Endothelial cell of umbilical vein (primary cell): ENCODE measurements around the gene CD55. TPM values are rescaled to one million over a fixed set of nuclear protein-coding genes. Genes with fewer than 3 reads are reported as not detected.

ENCODE experiments used
- BruUV-seq: library from RNA; stranded (reverse); fragments of 400-500 nt; replicated peaks from 2 replicates; lab custom pipeline; 2021; lab: Mats Ljungman, UMichigan
- CTCF ChIA-PET: fragments of 300-600, 350-600 bp; sonication (Branson Sonifier 250); formaldehyde crosslinking; loops from one replicate; lab custom pipeline; 2021; ENCODE audit warnings: antibody characterized with exemption, inconsistent platforms; lab: Charles Lee
- POLR2A ChIA-PET: fragments of 300-600, 350-600 bp; sonication (Branson Sonifier 250); formaldehyde crosslinking; loops from one replicate; lab custom pipeline; 2021; ENCODE audit warnings: antibody characterized with exemption, inconsistent platforms; lab: Charles Lee
- DNase-seq: peaks from one replicate; pipeline ENCODE4 v3.0.0-alpha.2; 2011; ENCODE audit warnings: low read depth, low spot score
- FAIRE-seq: peaks from 2 replicates; lab custom pipeline; 2011; peaks lifted over from hg19 to GRCh38; lab: Jason Lieb, UNC
- H2AFZ ChIP-seq: 2 replicates; pipeline ENCODE4 v1.6.0; 2012; ENCODE audit warnings: low read depth, low read length, control low read depth, inconsistent platforms
- H3K27ac ChIP-seq: 2 replicates; pipeline ENCODE4 v1.5.1; 2011; ENCODE audit warnings: low read depth, mild to moderate bottlenecking, control low read depth, low read length, moderate library complexity; ENCODE audit not compliant: insufficient read depth
- H3K27me3 ChIP-seq, 2 experiments: 2 replicates each; pipeline versions ENCODE4 v1.6.0 to v1.6.1; 2011; ENCODE audit warnings: low read length in 2 of 2, mixed read lengths in 1 of 2; ENCODE audit not compliant: control insufficient read depth in 2 of 2, insufficient read depth in 2 of 2
- H3K36me3 ChIP-seq, 2 experiments: 2 replicates in 1 of 2; 3 replicates in 1 of 2; pipeline ENCODE4 v1.5.1; 2011; ENCODE audit warnings: low read length in 2 of 2, mild to moderate bottlenecking in 1 of 2, moderate library complexity in 1 of 2; ENCODE audit not compliant: control insufficient read depth in 2 of 2, insufficient read depth in 2 of 2; ENCODE audit errors: extremely low read depth in 1 of 2
- H3K4me1 ChIP-seq: 3 replicates; pipeline ENCODE4 v1.5.1; 2011; ENCODE audit warnings: mild to moderate bottlenecking, low read length; ENCODE audit not compliant: control insufficient read depth, insufficient read depth; ENCODE audit errors: extremely low read depth
- H3K4me2 ChIP-seq: 2 replicates; pipeline ENCODE4 v1.6.1; 2011; ENCODE audit warnings: low read length, control low read depth, mixed read lengths; ENCODE audit not compliant: insufficient read depth
- H3K4me3 ChIP-seq, 3 experiments: fragments of 200-600 bp in 1 of 3; sonication (generic), shearing (Covaris generic) in 1 of 3; replicated peaks in 1 of 3; 2 replicates each; pipeline ENCODE4 v1.5.1; 2011 to 2016; ENCODE audit warnings: control low read depth in 3 of 3, low read length in 3 of 3, mild to moderate bottlenecking in 2 of 3, inconsistent platforms in 1 of 3, low read depth in 1 of 3, moderate library complexity in 1 of 3; ENCODE audit not compliant: insufficient read depth in 1 of 3
- H3K79me2 ChIP-seq: 2 replicates; pipeline ENCODE4 v1.6.0; 2012; ENCODE audit warnings: low read length, inconsistent platforms; ENCODE audit not compliant: control insufficient read depth, insufficient read depth
- H3K9ac ChIP-seq: replicated peaks from 2 replicates; pipeline ENCODE3; 2011; ENCODE audit warnings: low read length, control low read depth; ENCODE audit not compliant: insufficient read depth; ENCODE audit errors: extremely low read depth
- H3K9me1 ChIP-seq: replicated peaks from 3 replicates; pipeline ENCODE4 v1.6.0; 2011; ENCODE audit warnings: mild to moderate bottlenecking, low read length; ENCODE audit not compliant: control insufficient read depth, insufficient read depth; ENCODE audit errors: extremely low read depth
- H3K9me3 ChIP-seq: replicated peaks from 2 replicates; pipeline ENCODE4 v1.5.1; 2012; ENCODE audit warnings: low read length, inconsistent platforms; ENCODE audit not compliant: control insufficient read depth, insufficient read depth
- H4K20me1 ChIP-seq: replicated peaks from 2 replicates; pipeline ENCODE3; 2011; ENCODE audit warnings: mild to moderate bottlenecking, low read length; ENCODE audit not compliant: control insufficient read depth, insufficient read depth; ENCODE audit errors: extremely low read depth
- EZH2 ChIP-seq: IDR thresholded peaks from 2 replicates; pipeline ENCODE4 v1.6.1; 2012; ENCODE audit warnings: borderline replicate concordance, low read depth, mild to moderate bottlenecking, moderate library complexity, low read length, inconsistent platforms; ENCODE audit not compliant: severe bottlenecking
- FOS ChIP-seq: IDR thresholded peaks from 2 replicates; pipeline ENCODE4 v1.6.1; 2011; ENCODE audit warnings: mild to moderate bottlenecking, low read length, moderate library complexity, borderline replicate concordance; ENCODE audit not compliant: insufficient read depth
- GATA2 ChIP-seq: IDR thresholded peaks from 2 replicates; pipeline ENCODE4 v1.7.0; 2011; ENCODE audit warnings: low read depth, mild to moderate bottlenecking, moderate library complexity, mixed read lengths, low read length; ENCODE audit not compliant: insufficient read length, insufficient read depth
- JUN ChIP-seq: IDR thresholded peaks from 2 replicates; pipeline ENCODE4 v1.6.1; 2011; ENCODE audit warnings: borderline replicate concordance, low read depth; ENCODE audit not compliant: insufficient read length, insufficient read depth
- MYC ChIP-seq: IDR thresholded peaks from one replicate; pipeline ENCODE4 v1.6.1; 2011; ENCODE audit warnings: mild to moderate bottlenecking, low read depth, low read length
- POLR2A ChIP-seq: IDR thresholded peaks from 2 replicates; pipeline ENCODE4 v1.6.1; 2012; ENCODE audit warnings: low read depth, mild to moderate bottlenecking, control low read depth, low read length
- POLR2AphosphoS5 ChIP-seq: IDR thresholded peaks from 2 replicates; pipeline ENCODE4 v1.6.1; 2012; ENCODE audit warnings: low read depth, mild to moderate bottlenecking, control low read depth, low read length, moderate library complexity; ENCODE audit not compliant: insufficient read depth
- dilution Hi-C: fragments of 300-500 bp; cut with MboI; formaldehyde crosslinking; loops from one replicate; pipeline ENCODE4 v1.15.0; 2019; ENCODE audit warnings: low sequenced_read_pairs; ENCODE audit not compliant: extremely low pct_ligation_motif_present
- intact Hi-C: fragments of 100-400 bp; cut with micrococcal nuclease; formaldehyde crosslinking; loops from one replicate; pipeline ENCODE4 v1.10.0; 2022
- polyA plus RNA-seq, 4 experiments: library from polyadenylated mRNA; depleted of rRNA in 3 of 4; stranded (reverse) in 3 of 4; unstranded in 1 of 4; fragments of >200 nt; gene quantifications; 2 replicates each; pipeline versions ENCODE4 v1.2.1 to v1.2.3, GENCODE V29; 2011 to 2012; ENCODE audit warnings: missing spikeins in 1 of 4
- total RNA-seq: library from RNA; stranded (reverse); gene quantifications from 2 replicates; pipeline ENCODE4 v1.2.3, GENCODE V29; 2021
- TF ChIP-seq, protein P1 (sequence below): IDR thresholded peaks from 2 replicates; pipeline ENCODE4 v1.6.1; 2011; ENCODE audit not compliant: insufficient read depth, insufficient read length
- TF ChIP-seq, protein P2 (sequence below), 2 donors: IDR thresholded peaks; 1 replicate in 1 of 2; 2 replicates in 1 of 2; pipeline ENCODE4 v1.5.1; 2011; ENCODE audit warnings: low read length in 2 of 2, mild to moderate bottlenecking in 2 of 2, moderate library complexity in 2 of 2, control low read depth in 1 of 2, inconsistent platforms in 1 of 2, low read depth in 1 of 2; ENCODE audit not compliant: insufficient read depth in 1 of 2; ENCODE audit errors: extremely low read depth in 1 of 2

CD55 gene
- total and polyA plus RNA-seq, 2 donors (not counting 3 experiments of a cell fraction or from before 2014, with no cell fraction given) = 111 to 179 TPM

DNA sequence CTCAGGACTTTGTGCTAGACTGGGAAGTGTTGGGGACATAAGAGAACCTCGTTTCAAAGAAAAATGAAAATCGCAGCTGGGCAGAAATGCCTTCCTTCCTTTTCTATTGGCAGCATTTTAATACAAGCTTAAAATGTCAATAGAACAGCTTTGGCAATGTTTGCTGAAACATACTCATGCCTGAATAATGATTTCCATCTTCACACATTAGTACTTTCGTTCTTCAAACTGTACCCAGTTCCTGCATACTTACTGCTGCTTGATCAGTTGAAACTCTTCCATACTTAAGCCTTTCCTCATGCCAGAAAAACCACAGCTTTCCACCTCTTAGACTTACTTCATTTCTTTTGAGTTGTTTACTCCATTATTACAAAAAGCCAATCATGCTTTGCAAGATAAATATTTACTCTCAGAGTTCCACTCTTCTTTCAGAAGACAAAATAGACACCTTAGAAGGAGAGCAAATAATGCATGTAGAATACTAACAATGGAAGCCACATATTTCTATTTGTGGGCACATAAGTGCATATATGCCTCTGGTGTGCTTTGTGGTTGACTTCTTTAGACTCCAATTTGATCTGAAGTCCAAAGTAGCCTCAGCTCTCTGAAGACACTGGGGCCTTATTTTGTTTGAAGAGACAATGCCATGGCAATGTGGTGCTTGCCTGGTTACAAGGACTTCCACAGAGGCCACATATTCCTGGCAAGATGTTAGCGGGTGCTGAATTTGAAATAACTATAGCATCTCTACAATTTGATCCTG, 22.7 kb upstream of the CD55 start:
- Histone ChIP-seq H4K20me1 (no peaks in the 10 kb centered on the region), H3K9me3 (no peaks in the 10 kb centered on the region), H3K79me2 (no peaks in the 10 kb centered on the region), H3K27ac (no peak overlapping the region), H2AFZ (peak overlapping the region; percentile 67), H3K4me1 (peaks cover 18% of the 10 kb centered on the region), H3K9ac (no peak overlapping the region), H3K36me3 (no peaks in the 10 kb centered on the region), H3K4me2 (no peak overlapping the region), H3K9me1 (no peaks in the 10 kb centered on the region), H3K4me3 (no peak overlapping the region), H3K27me3 (no peaks in the 10 kb centered on the region)
- TSS peak; percentile 26 for BruUV-seq
- ChIA-PET POLR2A (no interaction called here), CTCF (interaction anchor here (0.9 to 2.5 kb wide), 5 partner anchors 9 to 106 kb away, joined by 3 to 9 read pairs (median 3); no protein-coding TSS in a partner anchor)
- intact Hi-C loops = loop anchor here (1.0 kb wide), 1 partner anchor 12 kb away; no protein-coding TSS in a partner anchor
- dilution Hi-C loops = no loop called here
- DNase-seq (peak; percentile 66), FAIRE-seq (no peak)
- TF ChIP-seq GATA2 (no peak), POLR2A (no peak), EZH2 (no peak), POLR2AphosphoS5 (no peak), JUN (no peak), MYC (no peak), FOS (no peak)
- TF ChIP-seq, protein P1, sequence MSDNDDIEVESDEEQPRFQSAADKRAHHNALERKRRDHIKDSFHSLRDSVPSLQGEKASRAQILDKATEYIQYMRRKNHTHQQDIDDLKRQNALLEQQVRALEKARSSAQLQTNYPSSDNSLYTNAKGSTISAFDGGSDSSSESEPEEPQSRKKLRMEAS = no peak
- TF ChIP-seq, protein P2, sequence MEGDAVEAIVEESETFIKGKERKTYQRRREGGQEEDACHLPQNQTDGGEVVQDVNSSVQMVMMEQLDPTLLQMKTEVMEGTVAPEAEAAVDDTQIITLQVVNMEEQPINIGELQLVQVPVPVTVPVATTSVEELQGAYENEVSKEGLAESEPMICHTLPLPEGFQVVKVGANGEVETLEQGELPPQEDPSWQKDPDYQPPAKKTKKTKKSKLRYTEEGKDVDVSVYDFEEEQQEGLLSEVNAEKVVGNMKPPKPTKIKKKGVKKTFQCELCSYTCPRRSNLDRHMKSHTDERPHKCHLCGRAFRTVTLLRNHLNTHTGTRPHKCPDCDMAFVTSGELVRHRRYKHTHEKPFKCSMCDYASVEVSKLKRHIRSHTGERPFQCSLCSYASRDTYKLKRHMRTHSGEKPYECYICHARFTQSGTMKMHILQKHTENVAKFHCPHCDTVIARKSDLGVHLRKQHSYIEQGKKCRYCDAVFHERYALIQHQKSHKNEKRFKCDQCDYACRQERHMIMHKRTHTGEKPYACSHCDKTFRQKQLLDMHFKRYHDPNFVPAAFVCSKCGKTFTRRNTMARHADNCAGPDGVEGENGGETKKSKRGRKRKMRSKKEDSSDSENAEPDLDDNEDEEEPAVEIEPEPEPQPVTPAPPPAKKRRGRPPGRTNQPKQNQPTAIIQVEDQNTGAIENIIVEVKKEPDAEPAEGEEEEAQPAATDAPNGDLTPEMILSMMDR (IDR thresholded peaks at IDR 0.05; ENCODE audit: extremely low read depth in 1 of 2, insufficient read depth in 1 of 2, low read depth in 1 of 2, low read length in 2 of 2) = no peak
